Adrenal gland (tissue), 5 donors: ENCODE measurements around the gene LRRK2.

ENCODE experiments used
- CTCF ChIP-seq, 6 experiments: fragments of 450-650 bp in 4 of 6; fragments of 200-600 bp in 2 of 6; sonication (generic) in 1 of 6; IDR thresholded peaks; 1 replicate in 5 of 6; 2 replicates in 1 of 6; pipeline versions ENCODE4 v1.5.1 to v1.8.0; 2016 to 2021; ENCODE audit warnings: antibody characterized with exemption in 6 of 6, mild to moderate bottlenecking in 2 of 6, moderate library complexity in 1 of 6
- POLR2A ChIP-seq, 2 donors: fragments of 450-650 bp; IDR thresholded peaks; one replicate each; pipeline ENCODE4 v1.6.1; 2017; ENCODE audit warnings: antibody characterized with exemption in 2 of 2, mild to moderate bottlenecking in 2 of 2, moderate library complexity in 1 of 2
- donor health status: DM: no; HTN: no; CAD: no.

- no peak for TF ChIP-seq POLR2A (IDR thresholded peaks at IDR 0.05)
- no peak for TF ChIP-seq CTCF (IDR thresholded peaks at IDR 0.05)
Measured at GRCh38 chr12:40175045-40175444, 49.8 kb upstream of the LRRK2 start.
